ENCODE results near the gene PPARG.

DNA sequence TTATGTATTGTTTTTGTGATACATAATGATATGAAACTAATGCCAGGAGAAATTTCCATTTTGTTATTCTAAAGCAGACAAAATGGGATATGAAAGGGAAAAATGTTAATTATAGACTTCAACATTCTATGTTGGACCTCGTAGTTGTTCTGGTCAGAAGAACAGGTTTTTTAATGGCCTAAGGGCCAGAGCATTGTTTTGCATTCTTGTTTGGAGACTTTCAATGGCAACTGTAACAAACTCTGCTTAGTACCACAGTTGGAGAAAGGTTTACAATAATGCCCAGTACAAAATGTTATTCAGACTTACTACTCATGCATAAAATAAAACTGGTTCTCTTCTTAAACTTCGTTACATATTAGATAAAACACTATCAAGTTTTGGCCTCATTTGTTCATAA, 12.2 kb downstream of the PPARG start:
- TF ChIP-seq, protein P1, sequence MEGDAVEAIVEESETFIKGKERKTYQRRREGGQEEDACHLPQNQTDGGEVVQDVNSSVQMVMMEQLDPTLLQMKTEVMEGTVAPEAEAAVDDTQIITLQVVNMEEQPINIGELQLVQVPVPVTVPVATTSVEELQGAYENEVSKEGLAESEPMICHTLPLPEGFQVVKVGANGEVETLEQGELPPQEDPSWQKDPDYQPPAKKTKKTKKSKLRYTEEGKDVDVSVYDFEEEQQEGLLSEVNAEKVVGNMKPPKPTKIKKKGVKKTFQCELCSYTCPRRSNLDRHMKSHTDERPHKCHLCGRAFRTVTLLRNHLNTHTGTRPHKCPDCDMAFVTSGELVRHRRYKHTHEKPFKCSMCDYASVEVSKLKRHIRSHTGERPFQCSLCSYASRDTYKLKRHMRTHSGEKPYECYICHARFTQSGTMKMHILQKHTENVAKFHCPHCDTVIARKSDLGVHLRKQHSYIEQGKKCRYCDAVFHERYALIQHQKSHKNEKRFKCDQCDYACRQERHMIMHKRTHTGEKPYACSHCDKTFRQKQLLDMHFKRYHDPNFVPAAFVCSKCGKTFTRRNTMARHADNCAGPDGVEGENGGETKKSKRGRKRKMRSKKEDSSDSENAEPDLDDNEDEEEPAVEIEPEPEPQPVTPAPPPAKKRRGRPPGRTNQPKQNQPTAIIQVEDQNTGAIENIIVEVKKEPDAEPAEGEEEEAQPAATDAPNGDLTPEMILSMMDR (IDR thresholded peaks at IDR 0.05): no peak
- TF ChIP-seq POLR2A (IDR thresholded peaks at IDR 0.05): no peak
